Measurements from ENCODE around the gene SFXN2. TPM values are rescaled to one million over a fixed set of nuclear protein-coding genes. Genes with fewer than 3 reads are reported as not detected.
A peak's percentile ranks its signal among the peaks of the same experiment; 100 is the strongest.

SFXN2 gene
- polyA plus RNA-seq, 1 of the 3 experiments (the other 2 are of a cell fraction), result 10.2 TPM

- peaks cover 2 to 14% of the 10 kb centered on the region in 2 experiments for H3K4me1 ChIP-seq (ENCODE audit: control insufficient read depth in 1 of 2, insufficient read depth in 2 of 2, low read depth in 1 of 2, low read length in 1 of 2)
- 79% methylated on average over 2 of the region's 2 CpGs for WGBS (ENCODE audit: low lambda C conversion rate)
- no peaks in the 10 kb centered on the region for H3K36me3 ChIP-seq (replicated peaks in 1 of 2; ENCODE audit: control insufficient read depth in 1 of 2, insufficient read depth in 2 of 2, low read length in 1 of 2)
- peaks cover 5% of the 10 kb centered on the region for H4K20me1 ChIP-seq (ENCODE audit: insufficient read depth)
- no peak overlapping the region for H3K4me3 ChIP-seq (ENCODE audit: low read depth in 2 of 2, low read length in 1 of 2)
- no peak for DNase-seq
- no peaks in the 10 kb centered on the region for H3K9me2 ChIP-seq
- no peak for TF ChIP-seq PBX3 (IDR thresholded peaks at IDR 0.05)
- no peak for TF ChIP-seq RFX5 (IDR thresholded peaks at IDR 0.05; ENCODE audit: low read length)
- no peak for TF ChIP-seq FOXJ3 (CRISPR knock-in tag; IDR thresholded peaks at IDR 0.05)
- no peak for TF ChIP-seq IRF3 (IDR thresholded peaks at IDR 0.05; ENCODE audit: low read depth, low read length)
- no peak for TF ChIP-seq FOSL2 (IDR thresholded peaks at IDR 0.05; ENCODE audit: borderline replicate concordance, low read depth)
- ChIA-PET CTCF (interaction anchor here (1.3 to 1.8 kb wide), 3 partner anchors 26 to 35 kb away, joined by 4 to 5 read pairs (median 4); no protein-coding TSS in a partner anchor), POLR2A (no interaction called here)
- H2AFZ ChIP-seq (ENCODE audit: low read depth), result no peak overlapping the region
- no peaks in the 10 kb centered on the region for H3K27me3 ChIP-seq (ENCODE audit: insufficient read depth)
- peak overlapping the region in 1 of 2 experiments; percentile 83; a peak in 3 of 4 replicates for H3K27ac ChIP-seq (ENCODE audit: low read depth in 2 of 2, low read length in 1 of 2)
- H3K4me2 ChIP-seq, result peak overlapping the region; percentile 49
- H3F3A ChIP-seq (replicated peaks; ENCODE audit: insufficient read depth), result peaks cover 43% of the 10 kb centered on the region
- H3K9ac ChIP-seq, result peak overlapping the region; percentile 32; the same call in 1 of the 2 replicates
- peaks cover 64% of the 10 kb centered on the region for H3K79me2 ChIP-seq (ENCODE audit: insufficient read depth)
- H3K9me3 ChIP-seq, result no peaks in the 10 kb centered on the region
Measured at GRCh38 chr10:102705531-102705930, 8.9 kb upstream of the SFXN2 start.

- Histone ChIP-seq H2AFZ (ENCODE audit: low read depth) (no peak overlapping the region), H4K20me1 (ENCODE audit: insufficient read depth) (peaks cover 5% of the 10 kb centered on the region), H3K4me2 (peak overlapping the region; percentile 30; the same call in 1 of the 2 replicates), H3K27me3 (ENCODE audit: insufficient read depth) (no peaks in the 10 kb centered on the region), H3K36me3 (replicated peaks in 1 of 2; ENCODE audit: control insufficient read depth in 1 of 2, insufficient read depth in 2 of 2, low read length in 1 of 2) (no peaks in the 10 kb centered on the region), H3K9me3 (no peaks in the 10 kb centered on the region), H3K9ac (no peak overlapping the region), H3K27ac (ENCODE audit: low read depth in 2 of 2, low read length in 1 of 2) (peak overlapping the region; percentile 2 to 67), H3K79me2 (ENCODE audit: insufficient read depth) (peaks cover 84% of the 10 kb centered on the region), H3K4me3 (ENCODE audit: low read depth in 2 of 2, low read length in 1 of 2) (no peak overlapping the region), H3K9me2 (no peaks in the 10 kb centered on the region), H3F3A (replicated peaks; ENCODE audit: insufficient read depth) (peaks cover 29% of the 10 kb centered on the region), H3K4me1 (ENCODE audit: control insufficient read depth in 1 of 2, insufficient read depth in 2 of 2, low read depth in 1 of 2, low read length in 1 of 2) (peaks cover 10 to 22% of the 10 kb centered on the region in 2 experiments)
- no peak for DNase-seq
- 8% methylated on average over 4 of the region's 4 CpGs for WGBS (ENCODE audit: low lambda C conversion rate)
- POLR2A ChIA-PET, result no interaction called here
- CTCF ChIA-PET, result interaction anchor here (0.9 to 11.2 kb wide), 4 partner anchors 17 to 68 kb away, joined by 3 to 123 read pairs (median 4); no protein-coding TSS in a partner anchor
- TF ChIP-seq EZH2phosphoT487 (IDR thresholded peaks at IDR 0.05; ENCODE audit: borderline replicate concordance, low read depth), result no peak
- TF ChIP-seq TAF1 (IDR thresholded peaks at IDR 0.05; ENCODE audit: borderline replicate concordance, low read depth, low read length), result no peak
- TF ChIP-seq JUND (IDR thresholded peaks at IDR 0.05), result peak; percentile 78
- TF ChIP-seq IRF3 (IDR thresholded peaks at IDR 0.05; ENCODE audit: low read depth, low read length), result no peak
- TF ChIP-seq RFX5 (IDR thresholded peaks at IDR 0.05; ENCODE audit: low read length), result no peak
- TF ChIP-seq TEAD4 (IDR thresholded peaks at IDR 0.05; ENCODE audit: borderline replicate concordance, insufficient read depth), result no peak
- no peak for TF ChIP-seq ZBTB33 (IDR thresholded peaks at IDR 0.05; ENCODE audit: borderline replicate concordance, low read depth)
- peak; percentile 38; the same call in 1 of the 2 replicates for TF ChIP-seq MXI1 (IDR thresholded peaks at IDR 0.05; ENCODE audit: low read depth, low read length)
- TF ChIP-seq CHD2 (IDR thresholded peaks at IDR 0.05; ENCODE audit: low read length, partially characterized antibody), result no peak
- peak in 1 of 2 experiments; percentile 36; a peak in 1 of 4 replicates for TF ChIP-seq EP300 (IDR thresholded peaks at IDR 0.05; ENCODE audit: borderline replicate concordance in 1 of 2, low read depth in 1 of 2, low read length in 1 of 2)
- TF ChIP-seq SMC3 (IDR thresholded peaks at IDR 0.05; ENCODE audit: low read depth, low read length), result no peak
- peak; percentile 60; the same call in 1 of the 2 replicates for TF ChIP-seq TCF12 (IDR thresholded peaks at IDR 0.05)
- no peak for TF ChIP-seq GABPA (IDR thresholded peaks at IDR 0.05; ENCODE audit: low read depth)
- TF ChIP-seq USF1 (IDR thresholded peaks at IDR 0.05; ENCODE audit: borderline replicate concordance, low read depth), result no peak
Measured at GRCh38 chr10:102710609-102711008, 3.8 kb upstream of the SFXN2 start.
